AG20443 (cell line): ENCODE results near the gene RTN4.
"Not testable (repeated sequence)": the region's sequence is repeated elsewhere in the genome, so short reads cannot be mapped to it uniquely, and the experiment has no call there.

Experiments used
- DNase-seq: peaks from one replicate; pipeline ENCODE4 v3.0.0; 2012; ENCODE audit warnings: low spot score, mixed read lengths

RTN4 gene

GRCh38 chr2:55050100-55050994, at the start of gene RTN4:
Gene RTN4, minus strand, starts transcription at chr2:55050451. Its CDS starts 151 bp downstream, at chr2:55050300.
- peak; percentile 94 for DNase-seq

DNA sequence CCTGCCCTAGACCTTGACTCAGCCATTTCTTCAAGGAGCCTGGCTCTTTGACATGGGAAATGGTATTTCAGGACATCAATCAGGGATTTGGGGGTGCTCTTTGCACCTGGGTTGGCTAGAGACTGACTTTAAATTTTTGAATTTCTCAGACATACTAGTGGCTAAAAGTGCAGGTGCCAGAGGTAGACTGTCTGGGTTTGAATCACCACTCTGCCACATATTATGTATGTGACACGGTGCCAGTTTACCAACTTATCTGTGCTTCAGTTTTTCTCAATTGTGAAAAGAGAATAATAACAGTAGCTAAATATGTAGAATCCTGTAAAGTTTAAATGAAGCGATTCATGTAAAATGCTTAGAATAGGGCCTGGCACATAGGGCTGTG, 49.2 kb upstream of the RTN4 start:
- DNase-seq, result no peak

DNA sequence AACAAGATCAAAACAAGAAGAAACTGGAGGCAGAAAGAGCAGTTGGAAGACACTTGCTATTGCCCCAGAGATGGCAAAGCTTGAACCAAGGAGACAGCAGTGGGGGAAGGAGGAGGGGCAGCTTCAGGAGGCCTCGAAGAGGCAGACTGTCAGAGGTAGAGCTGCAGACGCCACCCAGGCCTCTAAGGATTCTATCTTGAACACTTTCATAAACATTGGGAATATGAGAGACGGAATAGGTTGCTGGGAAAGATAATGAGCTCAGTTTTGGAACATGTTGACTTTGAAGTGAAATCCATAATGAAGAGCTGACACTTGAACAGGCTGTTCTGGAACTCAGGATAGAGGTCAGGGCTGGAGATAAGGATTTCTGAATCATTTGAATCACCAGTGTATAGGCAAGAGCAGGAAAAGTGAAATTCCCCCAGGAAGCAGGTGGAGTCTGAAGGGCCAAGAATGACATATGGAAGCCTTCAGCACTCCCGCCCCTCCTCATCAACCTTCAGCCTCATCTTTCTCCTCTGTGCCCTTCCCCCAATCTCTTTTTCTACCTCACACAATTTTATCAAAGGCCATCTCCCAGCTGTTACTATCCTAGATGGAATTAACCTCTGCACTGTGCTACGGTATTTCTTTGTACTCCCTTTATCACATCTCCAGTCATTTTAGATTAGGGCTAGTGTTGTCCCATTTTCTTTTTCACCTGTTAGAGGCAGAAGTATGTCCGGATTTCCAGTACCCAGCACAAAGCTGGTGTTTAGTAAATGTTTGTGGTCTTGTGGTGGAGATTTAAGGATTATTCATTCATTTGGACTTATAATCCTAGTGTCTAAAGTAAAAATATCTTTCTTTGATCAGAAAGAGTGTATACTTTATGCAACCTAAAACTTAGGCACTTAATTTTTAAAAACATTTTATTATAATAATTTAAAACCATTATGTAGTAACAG, 47.5 kb upstream of the RTN4 start:
- DNase-seq, result no peak

DNA sequence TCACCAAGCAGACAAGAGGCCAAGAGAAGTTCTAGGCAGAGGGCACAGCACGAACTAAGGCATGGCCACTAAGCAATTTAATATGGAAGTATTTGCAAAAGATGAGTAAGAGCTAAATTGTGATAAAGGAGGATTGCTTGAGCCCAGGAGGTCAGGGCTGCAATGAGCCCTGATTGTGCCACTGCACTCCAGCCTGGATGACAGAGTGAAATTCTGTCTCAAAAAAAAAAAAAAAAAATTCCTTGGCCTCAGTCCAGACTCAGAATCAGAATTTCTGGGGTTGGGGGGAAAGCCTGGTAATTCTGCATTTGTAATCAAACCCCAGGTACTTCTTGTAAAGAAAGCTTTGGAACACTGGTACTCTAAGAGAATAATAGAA, 46.8 kb upstream of the RTN4 start:
- no peak for DNase-seq

- no peak for DNase-seq
Measured at GRCh38 chr2:55096586-55096985, 46.3 kb upstream of the RTN4 start.

DNA sequence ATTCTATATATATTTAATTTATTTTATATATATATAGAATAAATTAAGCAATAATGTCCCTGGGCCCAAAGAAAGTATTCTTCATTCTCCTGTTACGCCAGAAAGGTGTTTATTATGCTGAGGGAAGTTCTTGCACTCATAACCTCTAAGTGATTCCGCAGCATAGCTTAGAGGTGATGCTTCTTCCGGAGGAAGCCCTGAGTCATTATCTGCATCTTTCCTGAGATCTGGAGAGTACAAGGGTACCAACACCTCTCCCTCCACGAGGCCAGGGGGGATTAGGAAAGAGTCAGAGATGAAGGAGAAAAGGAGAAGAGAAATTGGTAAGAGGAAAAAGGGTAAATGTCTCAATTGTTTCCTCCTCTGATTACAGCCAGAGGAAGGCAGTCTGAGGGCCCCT, 43.1 kb upstream of the RTN4 start:
- DNase-seq, result no peak

DNA sequence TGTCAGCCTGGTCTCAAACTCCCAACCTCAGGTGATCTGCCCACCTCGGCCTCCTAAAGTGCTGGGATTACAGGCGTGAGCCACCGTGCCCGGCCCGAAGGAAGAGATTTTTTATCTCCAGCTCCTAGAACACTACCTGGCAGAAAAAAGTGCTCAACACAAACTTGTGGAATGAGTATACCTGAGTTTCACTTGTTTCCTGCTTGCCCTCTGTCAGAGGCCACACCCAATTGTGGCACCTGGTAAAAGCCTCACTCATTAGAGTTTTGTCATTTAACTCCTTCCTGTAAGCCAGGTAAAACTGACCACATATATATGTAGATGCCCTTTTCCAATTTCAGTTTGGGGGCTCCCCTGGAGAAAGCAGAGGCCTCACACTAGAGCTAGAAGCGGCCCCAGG, 42.2 kb upstream of the RTN4 start:
- DNase-seq, result no peak

DNA sequence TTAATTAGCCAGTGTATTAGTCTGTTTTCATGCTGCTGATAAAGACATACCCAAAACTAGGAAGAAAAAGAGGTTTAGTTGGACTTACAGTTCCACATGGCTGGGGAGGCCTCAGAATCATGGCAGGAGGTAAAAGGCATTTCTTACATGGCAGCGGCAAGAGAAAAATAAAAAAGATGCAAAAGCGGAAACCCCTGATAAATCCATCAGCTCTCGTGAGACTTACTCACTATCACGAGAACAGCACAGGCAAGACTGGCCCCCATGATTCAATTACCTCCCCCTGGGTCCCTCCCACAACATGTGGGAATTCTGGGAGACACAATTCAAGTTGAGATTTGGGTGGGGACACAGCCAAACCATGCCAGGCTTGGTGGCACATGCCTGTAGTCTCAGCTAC, 41.4 kb upstream of the RTN4 start:
- DNase-seq, result not testable (repeated sequence)

DNA sequence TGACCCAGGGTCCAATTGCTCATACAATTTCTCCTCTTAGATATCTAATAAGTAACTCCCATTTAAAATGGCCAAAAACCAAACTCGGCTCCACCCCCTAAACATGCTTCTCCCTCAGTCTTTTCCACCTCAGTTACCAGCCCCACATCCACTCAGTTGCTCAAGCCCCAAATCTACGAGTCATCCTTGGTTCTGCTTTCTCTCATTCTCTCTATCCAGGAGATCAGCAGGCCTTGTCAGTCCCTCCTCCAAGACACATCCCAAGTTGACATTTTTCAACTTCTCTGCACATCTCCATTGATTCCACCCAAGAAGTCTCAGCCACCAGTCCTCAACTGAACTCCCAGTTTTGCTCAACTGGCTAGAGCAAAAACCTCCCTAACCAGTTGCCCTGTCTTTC, 40.5 kb upstream of the RTN4 start:
- DNase-seq, result peak; percentile 59

- DNase-seq, result no peak
Measured at GRCh38 chr2:55089726-55090125, 39.5 kb upstream of the RTN4 start.

DNA sequence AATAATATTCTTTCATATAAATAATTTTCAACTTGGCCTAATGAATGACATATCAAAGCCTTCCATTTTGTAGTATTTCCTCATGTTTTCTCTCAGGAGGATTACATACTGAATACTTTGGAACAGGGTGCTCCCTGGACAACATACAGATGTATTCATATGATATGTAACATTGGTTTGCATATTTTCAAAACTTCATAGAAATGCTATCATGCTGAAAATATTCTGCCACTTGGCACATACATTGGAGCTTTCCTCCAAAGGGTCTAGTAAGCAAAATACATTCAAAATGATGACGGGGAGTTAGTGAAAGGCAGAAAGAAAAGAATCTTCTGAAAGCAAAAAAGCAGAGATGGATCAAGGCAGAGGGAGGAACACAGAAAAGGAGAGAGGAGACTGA, 38.1 kb upstream of the RTN4 start:
- DNase-seq, result no peak

- no peak for DNase-seq
Measured at GRCh38 chr2:55087936-55088335, 37.7 kb upstream of the RTN4 start.

DNA sequence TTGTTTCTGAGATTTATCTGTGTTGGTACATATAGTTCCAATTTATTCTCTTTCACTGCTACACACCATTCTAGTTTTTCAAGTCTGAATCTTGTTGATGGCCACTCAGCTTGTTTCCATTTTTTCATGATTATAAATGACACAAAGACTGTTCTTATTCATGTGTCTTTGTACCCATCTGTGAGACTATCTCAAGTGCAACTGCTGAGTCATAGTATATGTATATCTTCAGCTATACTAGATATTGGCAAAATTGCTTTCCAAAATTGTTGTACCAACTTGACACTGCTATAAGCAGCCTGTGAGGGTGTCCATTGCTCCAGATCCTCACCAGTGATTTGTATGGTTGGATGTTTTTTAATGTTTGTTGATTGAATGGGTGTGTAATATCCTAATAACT, 37.2 kb upstream of the RTN4 start:
- no peak for DNase-seq

- DNase-seq, result no peak
Measured at GRCh38 chr2:55085113-55086040, 35.1 kb upstream of the RTN4 start.

DNA sequence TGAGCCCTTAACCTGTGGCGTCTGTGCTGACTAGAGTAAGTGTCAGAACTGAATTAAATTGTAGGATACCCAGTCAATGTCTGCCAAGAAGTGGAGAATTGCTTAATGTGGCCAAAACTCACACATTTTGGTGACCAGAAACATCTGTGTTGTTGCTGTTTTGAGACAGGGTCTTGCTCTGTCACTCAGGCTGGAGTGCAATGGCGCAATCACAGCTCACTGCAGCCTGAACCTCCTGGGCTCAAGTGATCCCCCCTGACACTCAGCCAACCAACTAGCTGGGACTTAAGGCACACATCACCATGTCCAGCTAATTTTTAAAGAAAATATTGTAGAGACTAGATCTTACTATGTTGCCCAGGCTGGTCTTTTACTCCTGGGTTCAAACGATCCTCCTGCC, 34.4 kb upstream of the RTN4 start:
- no peak for DNase-seq

- no peak for DNase-seq
Measured at GRCh38 chr2:55080204-55080738, 30.0 kb upstream of the RTN4 start.

DNA sequence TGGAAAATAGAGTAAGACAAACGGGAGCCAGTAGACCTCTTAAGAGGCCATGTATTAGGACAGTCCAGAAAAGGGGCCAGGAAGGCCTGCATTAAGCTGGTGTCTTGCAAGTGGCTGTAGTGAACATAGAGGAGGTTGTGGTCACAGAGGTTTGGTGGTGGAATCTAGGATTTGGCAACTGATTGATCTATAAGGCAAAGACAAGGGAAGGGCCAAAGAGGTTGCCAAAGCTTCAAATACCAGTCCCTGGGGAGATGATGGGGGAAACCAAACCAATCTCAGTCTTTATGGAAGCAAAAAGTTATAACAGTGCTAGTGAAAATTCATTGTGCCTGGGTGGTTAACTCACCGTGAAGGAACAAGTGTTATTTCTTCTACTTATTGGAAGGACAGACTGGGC, 28.7 kb upstream of the RTN4 start:
- no peak for DNase-seq

DNA sequence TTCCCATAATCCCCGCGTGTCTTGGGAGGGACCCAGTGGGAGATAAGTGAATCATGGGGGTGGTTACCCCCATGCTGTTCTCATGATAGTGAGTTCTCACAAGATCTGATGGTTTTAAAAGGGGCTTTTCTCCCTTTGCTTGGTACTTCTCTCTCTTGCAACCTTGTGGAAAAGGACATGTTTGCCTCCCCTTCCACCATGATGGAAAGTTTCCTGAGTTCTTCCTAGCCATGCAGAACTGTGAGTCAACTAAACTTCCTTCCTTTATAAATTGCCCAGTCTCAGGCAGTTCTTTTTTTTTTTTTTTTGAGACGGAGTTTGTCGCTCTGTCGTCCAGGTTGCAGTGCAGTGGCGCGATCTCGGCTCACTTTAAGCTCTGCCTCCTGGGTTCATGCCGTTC, 26.5 kb upstream of the RTN4 start:
- DNase-seq, result no peak

GRCh38 chr2:55076019-55076418, 25.8 kb upstream of the RTN4 start:
- not testable (repeated sequence) for DNase-seq

- DNase-seq, result no peak
Measured at GRCh38 chr2:55073000-55073983, 23.0 kb upstream of the RTN4 start.
